Mesothelial cell of epicardium (in vitro differentiated cells): ENCODE results near the gene KCNH2. TPM values are rescaled to one million over a fixed set of nuclear protein-coding genes. Genes with fewer than 3 reads are reported as not detected.

Experiments used
- DNase-seq, 2 experiments: peaks; one replicate each; pipeline ENCODE4 v3.0.0; 2021; ENCODE audit warnings: low spot score in 2 of 2; ENCODE audit not compliant: unreplicated experiment in 2 of 2
- H3K27ac Mint-ChIP-seq: 2 replicates; pipeline ENCODE4 v1.8.0; 2021; ENCODE audit warnings: mixed read lengths
- H3K27me3 Mint-ChIP-seq: 2 replicates; pipeline ENCODE4 v1.8.0; 2021; ENCODE audit warnings: low read depth, mixed read lengths
- H3K36me3 Mint-ChIP-seq: 2 replicates; pipeline ENCODE4 v1.8.0; 2021; ENCODE audit warnings: mixed read lengths
- H3K4me1 Mint-ChIP-seq: 2 replicates; pipeline ENCODE4 v1.8.0; 2021; ENCODE audit warnings: mixed read lengths
- H3K4me3 Mint-ChIP-seq: 2 replicates; pipeline ENCODE4 v1.8.0; 2021; ENCODE audit warnings: mild to moderate bottlenecking, moderate library complexity, mixed read lengths
- H3K9me3 Mint-ChIP-seq: 2 replicates; pipeline ENCODE4 v1.8.0; 2021; ENCODE audit warnings: mixed read lengths
- total RNA-seq: library from RNA; stranded (reverse); gene quantifications from 3 replicates; pipeline ENCODE4 v1.2.1, GENCODE V29; 2021
- TF ChIP-seq, protein P1 (sequence below): fragments of 200-600 bp; sonication (generic); IDR thresholded peaks from one replicate; pipeline ENCODE4 v1.5.0; 2021; ENCODE audit warnings: antibody characterized with exemption; ENCODE audit not compliant: unreplicated experiment

KCNH2 gene
- total RNA-seq, 1 donor from 2014 or later: 11.2 TPM

- TF ChIP-seq, protein P1, sequence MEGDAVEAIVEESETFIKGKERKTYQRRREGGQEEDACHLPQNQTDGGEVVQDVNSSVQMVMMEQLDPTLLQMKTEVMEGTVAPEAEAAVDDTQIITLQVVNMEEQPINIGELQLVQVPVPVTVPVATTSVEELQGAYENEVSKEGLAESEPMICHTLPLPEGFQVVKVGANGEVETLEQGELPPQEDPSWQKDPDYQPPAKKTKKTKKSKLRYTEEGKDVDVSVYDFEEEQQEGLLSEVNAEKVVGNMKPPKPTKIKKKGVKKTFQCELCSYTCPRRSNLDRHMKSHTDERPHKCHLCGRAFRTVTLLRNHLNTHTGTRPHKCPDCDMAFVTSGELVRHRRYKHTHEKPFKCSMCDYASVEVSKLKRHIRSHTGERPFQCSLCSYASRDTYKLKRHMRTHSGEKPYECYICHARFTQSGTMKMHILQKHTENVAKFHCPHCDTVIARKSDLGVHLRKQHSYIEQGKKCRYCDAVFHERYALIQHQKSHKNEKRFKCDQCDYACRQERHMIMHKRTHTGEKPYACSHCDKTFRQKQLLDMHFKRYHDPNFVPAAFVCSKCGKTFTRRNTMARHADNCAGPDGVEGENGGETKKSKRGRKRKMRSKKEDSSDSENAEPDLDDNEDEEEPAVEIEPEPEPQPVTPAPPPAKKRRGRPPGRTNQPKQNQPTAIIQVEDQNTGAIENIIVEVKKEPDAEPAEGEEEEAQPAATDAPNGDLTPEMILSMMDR: no peak
- DNase-seq: no peak
- Mint-ChIP-seq H3K27me3 (peaks cover 83% of the 10 kb centered on the region), H3K4me1 (peaks cover 6% of the 10 kb centered on the region), H3K36me3 (no peaks in the 10 kb centered on the region), H3K4me3 (no peak overlapping the region), H3K27ac (no peak overlapping the region), H3K9me3 (peaks cover 15% of the 10 kb centered on the region)
Measured at GRCh38 chr7:150986556-150986955, 8.4 kb upstream of the KCNH2 start.

GRCh38 chr7:150986099-150986512 is 8.0 kb upstream of the KCNH2 start:
- H3K36me3 Mint-ChIP-seq: no peaks in the 10 kb centered on the region
- TF ChIP-seq, protein P1: peak; percentile 55
- H3K9me3 Mint-ChIP-seq: peaks cover 12% of the 10 kb centered on the region
- no peak overlapping the region for H3K4me3 Mint-ChIP-seq
- no peak overlapping the region for H3K27ac Mint-ChIP-seq
- peaks cover 86% of the 10 kb centered on the region for H3K27me3 Mint-ChIP-seq
- H3K4me1 Mint-ChIP-seq: peaks cover 6% of the 10 kb centered on the region
- DNase-seq: peak in 1 of 2 experiments; percentile 73

DNA sequence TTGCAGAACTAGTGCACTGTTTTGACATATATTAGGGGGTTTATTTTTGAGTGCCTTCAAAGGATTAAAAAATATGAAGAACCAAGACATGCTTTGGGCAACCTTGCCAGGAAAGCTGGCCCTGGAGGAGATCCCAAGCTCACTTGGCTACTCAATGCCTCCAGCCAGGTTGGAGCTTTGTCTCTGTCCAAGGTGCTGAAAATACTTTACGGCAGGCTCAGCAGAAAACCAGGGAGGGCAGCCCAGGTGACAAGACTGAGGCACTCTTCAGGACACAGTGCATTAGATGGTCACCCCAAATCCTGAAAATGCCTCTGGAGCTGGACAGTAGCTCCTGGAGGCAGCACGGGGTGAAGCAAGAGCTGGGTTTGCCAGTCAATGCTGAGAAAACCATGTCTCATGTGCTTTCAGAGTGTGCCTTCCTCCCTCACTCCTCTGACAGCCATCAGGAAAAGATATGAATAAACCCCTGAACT is 5.8 kb upstream of the KCNH2 start:
- peaks cover 87% of the 10 kb centered on the region for H3K27me3 Mint-ChIP-seq
- no peak overlapping the region for H3K4me3 Mint-ChIP-seq

GRCh38 chr7:150982351-150982750 is 4.2 kb upstream of the KCNH2 start:
- Mint-ChIP-seq H3K27ac (no peak overlapping the region), H3K36me3 (no peaks in the 10 kb centered on the region), H3K4me1 (peaks cover 8% of the 10 kb centered on the region), H3K27me3 (peaks cover 80% of the 10 kb centered on the region), H3K9me3 (no peaks in the 10 kb centered on the region), H3K4me3 (no peak overlapping the region)
- no peak for DNase-seq
- TF ChIP-seq, protein P1: no peak

More for the DNA sequence above, 5.8 kb upstream of the KCNH2 start:
- Mint-ChIP-seq H3K9me3 (no peaks in the 10 kb centered on the region), H3K27ac (no peak overlapping the region), H3K4me1 (peaks cover 6% of the 10 kb centered on the region), H3K36me3 (no peaks in the 10 kb centered on the region)
- peak in 1 of 2 experiments; percentile 69 for DNase-seq
- TF ChIP-seq, protein P1: no peak

- Mint-ChIP-seq H3K9me3 (no peaks in the 10 kb centered on the region), H3K4me1 (peaks cover 15% of the 10 kb centered on the region), H3K4me3 (no peak overlapping the region), H3K36me3 (no peaks in the 10 kb centered on the region), H3K27me3 (peaks cover 84% of the 10 kb centered on the region), H3K27ac (no peak overlapping the region)
- no peak for DNase-seq
- TF ChIP-seq, protein P1: no peak
Measured at GRCh38 chr7:150981644-150982043, 3.5 kb upstream of the KCNH2 start.

DNA sequence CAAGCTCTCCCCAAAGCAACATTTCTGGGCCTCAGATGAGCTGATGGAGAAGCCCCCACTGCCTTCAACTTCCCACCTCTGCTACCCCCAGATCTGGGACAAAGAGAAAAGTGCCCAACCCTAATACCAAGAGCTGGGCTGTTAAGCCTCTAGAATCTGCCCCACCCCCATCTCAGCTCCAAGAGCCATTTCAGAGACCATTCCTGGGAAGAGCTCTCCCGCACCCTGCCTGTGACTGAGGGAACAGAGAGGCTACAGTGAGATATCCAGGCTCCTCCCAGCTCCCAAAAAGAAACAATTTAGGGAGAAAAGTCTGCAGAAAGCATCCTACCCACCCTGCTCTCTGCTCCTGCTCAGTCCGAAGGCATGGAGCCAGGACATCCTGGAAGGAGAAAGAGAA is 2.5 kb upstream of the KCNH2 start:
- TF ChIP-seq, protein P1: no peak
- H3K27ac Mint-ChIP-seq: no peak overlapping the region
- H3K4me3 Mint-ChIP-seq: no peak overlapping the region
- peaks cover 86% of the 10 kb centered on the region for H3K27me3 Mint-ChIP-seq
- DNase-seq: no peak
- no peaks in the 10 kb centered on the region for H3K9me3 Mint-ChIP-seq
- peaks cover 15% of the 10 kb centered on the region for H3K4me1 Mint-ChIP-seq
- no peaks in the 10 kb centered on the region for H3K36me3 Mint-ChIP-seq
